Tongue (tissue), 2 donors: ENCODE results near the gene RAB8B. TPM values are rescaled to one million over a fixed set of nuclear protein-coding genes. Genes with fewer than 3 reads are reported as not detected.
A peak's percentile ranks its signal among the peaks of the same experiment; 100 is the strongest.

Experiments
- DNase-seq: peaks from one replicate; pipeline ENCODE4 v3.0.0-alpha.2; 2015
- total RNA-seq: library from RNA; depleted of rRNA; stranded (reverse); fragments of >200 nt; gene quantifications from one replicate; pipeline ENCODE4 v1.2.3, GENCODE V29; 2014

Gene RAB8B
- 31.3 TPM for total RNA-seq

DNA sequence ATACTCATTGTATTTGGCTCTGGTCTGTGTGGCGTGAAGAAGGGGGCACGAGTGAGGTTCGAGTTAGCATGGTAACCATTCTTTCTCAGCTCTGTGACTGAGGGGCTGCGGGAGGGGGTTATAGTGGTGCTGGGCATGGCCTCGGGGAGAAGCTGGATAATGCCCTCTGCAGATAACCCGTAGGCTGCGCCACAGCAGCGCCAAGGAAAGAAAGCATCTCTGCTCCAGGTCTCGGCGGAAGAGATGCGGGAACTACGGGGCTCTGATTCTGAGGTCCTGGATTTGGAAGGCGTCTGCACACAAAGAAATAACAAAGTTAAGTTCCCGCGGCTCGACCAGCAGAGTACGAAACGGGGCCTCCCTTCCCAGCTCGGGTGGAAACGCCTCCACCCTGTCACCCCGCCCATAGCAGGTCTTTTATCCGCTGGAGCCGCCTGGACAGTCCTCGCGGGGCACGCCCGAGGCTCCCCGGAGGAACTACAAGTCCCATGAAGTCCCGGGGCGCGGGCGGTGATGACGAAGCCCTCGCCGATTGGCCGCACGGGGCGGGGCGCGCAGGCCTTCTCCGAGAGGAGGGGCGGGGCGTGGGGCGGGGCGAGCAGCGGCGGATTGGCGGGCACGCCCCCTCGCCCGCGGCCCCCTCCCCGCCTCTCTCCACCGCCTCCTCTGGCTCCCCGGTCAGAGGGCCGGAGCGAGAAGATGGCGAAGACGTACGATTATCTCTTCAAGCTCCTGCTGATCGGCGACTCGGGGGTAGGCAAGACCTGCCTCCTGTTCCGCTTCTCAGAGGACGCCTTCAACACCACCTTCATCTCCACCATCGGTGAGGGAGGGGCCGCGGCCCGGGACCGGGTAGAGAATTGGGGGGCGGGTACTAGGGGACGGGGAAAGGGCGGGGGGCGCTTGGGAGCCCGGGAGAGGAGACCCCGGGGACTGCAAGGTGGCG, at the start of gene RAB8B:
Gene RAB8B, plus strand, starts transcription at position 681 of the 946 bp plus-strand sequence. Its CDS starts 19 bp downstream, at position 700.
- peak; percentile 99 for DNase-seq

DNA sequence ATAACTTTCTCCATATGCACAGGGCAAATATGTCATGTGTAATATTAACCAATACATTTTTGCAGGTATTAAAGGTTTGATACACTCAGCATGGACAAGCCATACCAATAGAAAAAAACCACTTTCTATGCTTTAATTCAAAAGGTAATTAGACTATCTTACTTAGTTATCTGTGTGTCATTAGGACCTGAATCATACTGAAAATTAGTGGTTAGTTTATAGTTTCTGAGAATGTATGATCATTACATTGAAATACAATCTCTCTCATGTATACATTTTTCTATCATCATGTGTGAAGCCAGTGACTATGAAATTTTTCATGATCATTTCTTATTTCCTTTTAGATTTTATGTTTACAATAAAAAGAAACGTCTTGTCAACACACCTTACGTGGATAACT, 48.5 kb upstream of the RAB8B start:
- no peak for DNase-seq

DNA sequence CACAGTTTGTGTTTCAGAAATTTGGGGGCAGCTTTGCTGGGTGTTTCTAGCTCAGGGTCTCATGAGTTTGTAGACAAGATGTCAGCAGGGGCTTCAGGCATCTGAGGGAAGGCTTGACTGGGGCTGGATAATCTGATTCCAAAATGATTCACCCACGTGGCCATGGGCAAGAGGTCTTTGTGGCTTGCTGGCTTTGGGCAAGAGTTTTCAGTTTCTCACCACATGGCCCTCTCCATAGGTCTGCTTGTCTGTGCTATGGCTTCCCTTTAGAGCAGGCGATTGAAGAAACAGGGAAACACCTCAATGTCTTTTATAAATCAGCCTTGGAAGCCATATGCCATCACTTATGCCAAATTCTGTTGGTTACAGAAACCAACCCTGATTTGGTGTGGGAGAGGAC, 44.0 kb upstream of the RAB8B start:
- DNase-seq: no peak

DNA sequence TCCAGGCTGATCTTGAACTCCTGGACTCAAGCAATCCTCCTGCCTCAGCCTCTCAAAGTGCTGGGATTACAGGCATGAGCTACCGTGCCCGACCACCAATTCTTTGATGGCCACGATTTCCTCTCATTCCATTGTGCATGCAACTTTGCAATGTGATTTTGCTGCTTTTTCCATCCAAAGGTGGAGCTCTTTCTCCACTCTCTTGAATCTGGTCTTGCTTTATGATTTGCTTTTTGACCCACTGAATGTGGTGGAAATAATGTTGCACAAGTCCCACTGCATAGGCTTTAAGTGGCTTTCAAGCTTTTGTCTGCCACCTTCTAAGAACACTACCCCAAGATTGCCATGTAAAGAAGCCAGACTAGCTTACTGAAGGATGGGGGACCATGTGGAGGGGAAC, 42.7 kb upstream of the RAB8B start:
- no peak for DNase-seq

- DNase-seq: no peak
These were observed 37.7 kb upstream of the RAB8B start for GRCh38 chr15:63151665-63152064.

GRCh38 chr15:63155486-63155885, 33.9 kb upstream of the RAB8B start:
- no peak for DNase-seq

DNA sequence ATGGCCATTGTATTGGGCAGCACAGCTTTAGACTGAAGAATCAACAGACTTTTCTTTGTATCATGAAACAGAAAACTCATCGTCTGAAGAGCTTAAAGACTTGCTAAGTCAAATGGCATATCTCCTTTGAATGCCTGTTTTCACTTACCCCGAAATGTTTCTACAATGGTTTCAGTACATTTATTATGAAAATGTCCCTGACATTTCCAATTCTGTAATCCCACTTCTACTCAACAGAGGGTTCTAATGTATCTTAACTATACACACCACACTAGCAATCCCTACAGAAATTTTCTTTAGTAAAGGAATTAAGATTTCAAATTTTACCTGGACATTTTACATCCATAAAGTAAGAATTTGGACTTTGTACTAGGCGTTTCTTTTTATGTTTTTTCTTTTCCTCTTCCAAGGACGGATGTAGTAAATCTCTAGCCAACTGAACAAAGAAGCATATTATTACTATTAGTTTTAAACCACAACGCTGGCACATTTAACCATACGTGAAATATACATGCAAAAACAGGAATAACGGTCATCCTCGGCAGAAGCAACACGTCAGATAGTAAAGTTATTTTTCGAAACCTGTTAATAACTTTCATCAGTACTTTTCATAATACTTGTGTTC, 33.2 kb upstream of the RAB8B start:
- DNase-seq: peak; percentile 24

- DNase-seq: peak; percentile 59
These were observed 32.7 kb upstream of the RAB8B start for GRCh38 chr15:63156755-63157117.

DNA sequence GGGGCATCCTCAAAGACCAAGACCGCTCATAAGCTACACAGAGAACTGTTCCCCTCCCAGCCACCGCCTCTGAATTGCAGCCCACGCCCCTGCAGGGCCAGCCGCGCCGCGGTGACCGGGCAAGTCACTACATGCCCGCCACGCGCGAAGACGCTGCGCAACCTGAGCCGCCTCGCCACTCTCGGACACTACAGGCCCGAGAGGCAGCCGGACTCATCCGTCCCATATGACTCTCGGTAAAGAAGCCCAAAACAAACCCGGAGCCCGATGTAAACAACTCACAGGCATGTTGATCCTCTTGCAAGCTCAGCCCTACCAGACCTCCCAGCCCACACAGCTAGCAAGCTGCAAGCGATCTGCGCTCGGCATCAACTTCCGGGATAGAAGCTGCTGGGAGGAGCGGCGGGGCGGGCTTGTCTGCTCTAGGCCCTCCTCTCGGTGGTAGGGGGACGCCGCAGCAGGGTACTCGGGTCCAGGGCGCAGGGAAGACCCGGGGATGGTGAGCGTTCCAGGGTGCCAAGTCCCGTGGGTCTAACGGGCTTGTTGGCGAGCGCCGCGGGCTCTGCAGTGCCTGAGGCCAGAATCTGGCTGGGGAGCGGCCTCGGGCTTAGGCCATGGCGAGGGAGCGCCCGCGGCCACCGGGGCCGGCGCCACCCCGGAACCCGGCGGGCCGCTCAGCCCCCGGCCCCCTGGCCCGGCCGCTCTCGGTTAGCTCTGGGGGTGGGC, 32.1 kb upstream of the RAB8B start, which contains the start of gene RPS27L:
Gene RPS27L, minus strand, starts transcription at position 360 of the 726 bp plus-strand sequence. Its CDS starts 72 bp downstream, at position 288.
- peak; percentile 97 for DNase-seq

- peak; percentile 87 for DNase-seq
These were observed 31.4 kb upstream of the RAB8B start for GRCh38 chr15:63157891-63158431.

- no peak for DNase-seq
These were observed 28.8 kb upstream of the RAB8B start for GRCh38 chr15:63160638-63161037.

DNA sequence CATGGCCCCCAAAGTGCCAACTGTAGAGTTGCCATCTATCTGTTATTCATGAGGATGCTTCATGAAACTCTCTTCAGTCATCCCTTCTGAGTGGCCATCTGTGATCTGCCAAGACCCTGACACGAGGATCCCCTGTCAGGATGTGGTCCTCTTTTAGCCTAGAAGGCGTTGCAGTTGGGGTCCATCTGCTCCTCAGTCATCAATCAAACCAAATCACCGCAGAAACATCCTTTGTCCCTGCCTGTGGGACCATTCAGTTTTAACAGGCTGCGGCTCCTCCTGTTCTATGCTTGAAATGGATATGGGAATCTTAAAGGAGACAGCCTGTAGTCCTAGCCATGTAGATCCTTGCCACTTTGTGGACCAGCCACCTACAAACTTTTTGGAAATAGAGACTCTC, 26.2 kb upstream of the RAB8B start:
- DNase-seq: no peak

- DNase-seq: no peak
These were observed 24.1 kb upstream of the RAB8B start for GRCh38 chr15:63165166-63165859.

DNA sequence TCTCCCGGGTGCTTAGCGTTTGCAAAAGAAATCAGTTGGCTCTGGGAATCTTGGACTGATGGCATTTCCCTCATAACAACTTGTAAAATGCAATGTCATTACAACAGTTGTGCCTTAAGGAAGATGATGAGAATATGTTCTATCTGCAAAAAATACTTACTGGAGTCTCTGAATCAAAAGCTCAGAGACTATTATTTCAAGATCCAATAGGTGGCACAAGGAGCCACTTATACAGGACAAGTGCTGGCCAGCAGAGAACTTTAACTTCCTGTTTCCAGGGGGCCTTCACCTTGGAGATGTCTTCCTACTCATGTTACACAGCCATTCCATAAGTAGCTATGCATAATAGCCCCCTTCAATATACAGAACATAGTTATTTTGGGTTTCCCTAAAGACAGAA, 23.2 kb upstream of the RAB8B start:
- no peak for DNase-seq

GRCh38 chr15:63169788-63170187, 19.6 kb upstream of the RAB8B start:
- DNase-seq: peak; percentile 50

DNA sequence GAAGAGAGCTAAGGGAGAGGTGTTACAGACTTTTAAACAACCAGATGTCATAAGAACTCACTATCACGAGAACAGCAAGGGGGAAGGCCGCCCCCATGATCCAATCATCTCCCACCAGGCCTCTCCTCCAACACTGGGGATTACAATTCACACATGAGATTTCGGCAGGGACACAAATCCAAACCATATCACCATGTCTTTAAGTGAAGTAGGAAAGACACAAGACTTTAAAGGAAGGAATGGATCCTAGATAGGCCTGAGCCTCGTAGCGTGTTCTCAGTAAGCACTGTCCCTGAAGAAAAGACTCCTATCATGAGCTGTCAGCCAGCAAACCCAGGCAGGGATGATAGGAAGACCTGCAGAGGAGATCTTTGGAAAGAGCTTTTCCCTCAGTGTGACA, 17.0 kb upstream of the RAB8B start:
- no peak for DNase-seq

DNA sequence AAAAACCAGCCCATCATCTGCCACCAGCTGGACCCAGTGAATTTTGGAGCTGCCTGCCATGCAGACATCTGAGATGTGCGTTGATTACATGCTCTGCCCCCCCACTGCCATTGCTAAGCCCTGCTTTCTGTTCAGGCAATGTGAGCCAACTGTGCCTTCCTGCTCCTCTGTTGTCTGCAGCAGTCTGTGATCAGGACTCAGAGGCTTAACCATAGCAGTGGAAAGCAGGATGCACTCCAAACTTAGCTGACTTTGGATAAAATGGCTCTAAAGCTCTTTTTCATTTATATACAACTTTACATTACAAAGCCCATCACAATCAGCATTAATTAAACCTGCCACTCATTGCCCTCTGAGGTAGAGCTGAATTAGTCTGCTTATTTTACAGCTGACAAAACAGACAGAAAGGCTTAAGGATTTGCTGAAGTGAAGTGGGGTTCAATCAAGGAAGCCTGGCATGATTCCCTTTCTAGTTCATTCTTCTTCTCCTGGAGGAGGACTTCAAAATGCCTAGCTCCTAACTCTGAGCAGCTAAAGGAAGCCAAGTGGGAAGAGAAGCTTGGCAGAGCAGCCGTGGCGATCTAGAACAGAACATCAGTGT, 16.5 kb upstream of the RAB8B start:
- peak; percentile 84 for DNase-seq

- DNase-seq: no peak
These were observed 13.1 kb upstream of the RAB8B start for GRCh38 chr15:63176302-63176701.

DNA sequence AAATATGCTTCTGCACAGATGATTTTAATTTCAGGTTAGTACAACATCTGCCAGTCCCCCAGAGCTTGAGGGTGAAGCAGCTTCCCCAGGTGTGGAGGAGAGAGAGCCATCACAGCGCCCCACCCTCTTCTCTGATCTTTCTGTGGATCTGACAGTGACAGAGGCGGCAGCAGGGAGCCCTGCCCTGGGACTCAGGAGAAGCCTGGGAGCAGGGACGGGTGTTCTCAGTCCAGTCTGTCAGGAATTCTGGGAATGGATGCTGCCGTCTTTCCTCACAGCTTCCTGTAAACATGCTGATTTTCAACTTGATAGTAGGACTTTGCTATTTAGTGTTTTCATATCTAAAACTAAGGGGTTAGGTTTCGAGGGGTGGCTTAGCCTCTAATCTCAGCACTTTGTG, 11.4 kb upstream of the RAB8B start:
- no peak for DNase-seq

DNA sequence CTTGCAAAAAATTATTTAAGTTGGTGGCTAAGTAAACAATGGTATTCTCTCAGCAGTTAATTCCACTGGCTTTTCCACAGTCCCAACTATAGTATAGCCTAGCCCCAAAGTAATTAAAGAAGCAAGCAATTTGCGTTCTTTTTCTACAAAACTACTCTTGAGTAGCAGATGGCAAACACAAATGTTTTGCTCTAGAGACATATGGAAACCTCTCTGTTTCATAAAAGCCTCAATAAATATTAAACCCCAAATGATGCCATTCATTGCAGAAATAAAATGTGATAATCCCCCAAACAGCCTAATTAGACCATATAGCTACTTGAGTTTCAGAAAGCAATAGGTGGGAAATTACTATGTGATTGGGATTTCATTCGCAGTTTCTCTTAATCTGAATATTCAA, 8.7 kb upstream of the RAB8B start:
- no peak for DNase-seq

- DNase-seq: no peak
These were observed 7.8 kb upstream of the RAB8B start for GRCh38 chr15:63181648-63182047.

- DNase-seq: peak; percentile 69
These were observed 4.2 kb upstream of the RAB8B start for GRCh38 chr15:63185206-63185605.
